KG1 (cell line): ENCODE results near the gene ADAM30.

ENCODE experiments used
- DNase-seq: peaks from one replicate; lab custom pipeline; 2025; lab: John Stamatoyannopoulos, UW

Gene ADAM30

DNA sequence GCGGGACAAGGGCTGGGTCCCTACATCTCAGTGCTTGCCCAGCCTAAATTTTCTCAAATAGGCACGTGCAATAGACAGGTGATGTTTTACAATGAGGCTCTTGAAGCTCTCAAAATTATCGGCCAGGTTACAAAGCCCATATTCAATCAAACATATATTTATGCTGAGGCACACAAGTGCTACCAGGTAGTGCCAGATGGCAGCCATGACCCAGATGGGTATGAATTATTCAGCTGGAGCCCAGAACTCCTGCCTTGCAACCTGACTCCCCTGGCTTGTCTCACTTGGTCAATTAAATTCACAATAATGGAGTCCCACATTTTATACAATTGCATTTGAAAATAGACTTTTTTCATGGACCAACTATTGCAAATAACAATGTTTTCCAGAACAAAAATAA lies 12.3 kb upstream of the ADAM30 start:
- DNase-seq, result no peak

DNA sequence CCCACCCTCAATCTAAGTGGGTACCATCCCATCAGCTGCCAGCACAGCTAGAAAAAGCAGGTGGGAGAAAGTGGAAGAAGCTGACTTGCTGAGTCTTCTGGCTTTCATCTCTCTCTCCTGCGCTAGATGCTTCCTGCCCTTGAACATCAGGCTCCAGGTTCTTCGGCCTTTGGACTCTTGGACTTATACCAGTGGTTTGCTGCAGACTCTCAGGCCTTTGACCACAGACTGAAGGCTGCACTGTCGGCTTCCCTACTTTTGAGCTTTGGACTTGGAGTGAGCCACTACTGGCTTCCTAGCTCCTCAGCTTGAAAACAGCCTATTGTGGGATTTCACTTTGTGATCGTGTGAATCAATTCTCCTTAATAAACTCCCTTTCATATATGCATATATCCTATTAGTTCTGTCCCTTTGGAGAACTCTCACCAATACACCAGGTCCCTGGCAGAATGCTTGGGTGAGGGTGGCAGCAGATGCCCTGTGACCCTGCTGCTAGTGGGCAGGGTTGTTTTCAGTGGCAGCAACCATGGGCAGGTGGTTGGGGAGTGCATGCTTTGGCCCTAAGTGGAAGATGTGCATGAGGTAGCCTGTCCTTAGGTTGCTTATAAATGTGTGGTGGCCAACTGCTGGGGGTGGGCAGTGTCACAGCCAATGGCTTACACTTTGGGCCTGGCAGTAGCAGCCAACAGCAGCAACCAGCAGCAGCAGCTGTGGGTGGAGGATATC lies 10.8 kb upstream of the ADAM30 start:
- DNase-seq, result no peak

GRCh38 chr1:119903443-119903835 lies 7.1 kb upstream of the ADAM30 start:
- DNase-seq, result no peak

DNA sequence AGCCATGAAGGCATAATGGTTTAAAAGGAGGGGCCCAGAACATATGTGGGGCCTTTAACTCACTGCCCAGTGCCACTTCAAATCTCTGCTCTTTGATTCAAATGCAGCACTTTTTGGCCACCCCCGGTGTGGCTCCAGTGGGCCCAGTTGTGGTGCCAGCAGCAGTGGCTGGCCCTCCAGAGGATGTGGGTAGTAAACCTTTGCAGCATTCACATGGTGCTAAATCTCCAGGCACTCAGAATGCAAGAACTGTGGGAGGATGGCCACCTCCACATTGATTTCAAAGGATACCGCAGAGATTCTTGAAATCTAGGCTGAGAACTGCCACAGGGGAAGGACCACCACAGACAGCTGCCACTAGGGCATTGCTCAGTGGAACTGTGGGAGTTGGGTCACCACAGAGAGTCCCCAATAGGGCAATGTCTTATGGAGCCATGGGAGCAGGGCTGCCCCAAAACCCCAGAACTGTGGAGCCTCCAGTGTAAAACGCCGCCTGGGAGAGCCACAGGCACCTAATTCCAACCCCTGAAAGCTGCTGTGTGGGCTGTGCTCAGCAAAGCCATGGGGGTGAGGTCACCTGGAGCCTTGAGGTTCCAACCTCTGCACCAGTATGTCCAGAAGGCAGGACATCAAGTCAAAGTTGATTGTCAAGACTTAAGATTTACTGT lies 6.6 kb upstream of the ADAM30 start:
- no peak for DNase-seq

DNA sequence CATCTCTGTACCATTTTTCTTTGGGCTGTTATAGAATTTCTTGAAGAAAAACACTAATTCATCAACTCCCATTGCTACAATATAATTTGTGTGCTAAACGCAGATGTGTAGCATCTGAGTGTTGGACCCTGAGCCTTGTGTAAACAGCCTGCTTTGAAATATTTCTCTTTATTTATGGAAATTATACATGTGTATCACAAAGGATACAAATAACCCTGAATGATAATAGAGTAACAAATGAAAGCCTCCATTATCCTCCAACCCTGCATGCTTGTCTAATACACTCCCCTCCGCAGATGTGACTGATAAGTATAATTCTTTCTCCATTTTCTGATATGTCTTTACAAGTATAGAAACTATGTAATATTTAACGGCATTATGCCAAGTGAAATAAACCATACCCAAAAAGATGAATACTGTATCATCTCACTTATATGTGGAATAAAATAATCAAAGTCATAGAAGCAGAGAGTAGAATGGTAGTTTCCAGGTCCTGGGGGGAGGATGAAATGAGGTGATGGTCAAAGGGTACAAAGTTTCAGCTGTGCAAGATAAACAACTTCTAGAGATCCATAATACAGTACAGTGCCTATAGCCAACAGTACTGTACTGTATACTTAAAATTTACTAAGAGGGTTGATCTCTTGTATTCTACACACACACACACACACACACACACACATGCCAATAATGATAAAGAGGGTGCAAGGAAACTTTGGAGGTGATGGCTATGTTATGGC lies 2.8 kb upstream of the ADAM30 start:
- DNase-seq, result no peak

DNA sequence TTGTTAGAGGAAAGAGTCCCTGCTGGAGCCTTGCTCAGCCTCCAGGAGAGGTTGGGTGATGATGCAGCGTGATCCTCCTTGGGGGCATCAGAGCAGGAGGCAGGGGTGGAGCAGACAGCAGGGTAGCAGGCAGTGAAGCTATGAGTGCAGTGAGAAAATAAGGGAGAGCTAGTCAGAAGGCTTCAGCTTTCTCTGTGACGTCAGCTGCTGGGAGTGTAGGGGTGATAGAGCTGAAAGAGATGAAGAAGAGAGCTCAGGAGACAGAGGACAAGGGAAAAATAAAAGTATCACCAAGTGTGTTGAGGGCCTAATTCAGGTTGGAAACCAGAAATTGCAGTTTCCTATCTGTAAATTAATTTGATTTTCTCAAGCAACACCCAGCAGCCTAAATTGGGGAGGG lies 2.2 kb upstream of the ADAM30 start:
- no peak for DNase-seq

- DNase-seq, result no peak
Measured at GRCh38 chr1:119895102-119895501, 1.2 kb downstream of the ADAM30 start.

- no peak for DNase-seq
Measured at GRCh38 chr1:119893827-119894700, 2.3 kb downstream of the ADAM30 start.

DNA sequence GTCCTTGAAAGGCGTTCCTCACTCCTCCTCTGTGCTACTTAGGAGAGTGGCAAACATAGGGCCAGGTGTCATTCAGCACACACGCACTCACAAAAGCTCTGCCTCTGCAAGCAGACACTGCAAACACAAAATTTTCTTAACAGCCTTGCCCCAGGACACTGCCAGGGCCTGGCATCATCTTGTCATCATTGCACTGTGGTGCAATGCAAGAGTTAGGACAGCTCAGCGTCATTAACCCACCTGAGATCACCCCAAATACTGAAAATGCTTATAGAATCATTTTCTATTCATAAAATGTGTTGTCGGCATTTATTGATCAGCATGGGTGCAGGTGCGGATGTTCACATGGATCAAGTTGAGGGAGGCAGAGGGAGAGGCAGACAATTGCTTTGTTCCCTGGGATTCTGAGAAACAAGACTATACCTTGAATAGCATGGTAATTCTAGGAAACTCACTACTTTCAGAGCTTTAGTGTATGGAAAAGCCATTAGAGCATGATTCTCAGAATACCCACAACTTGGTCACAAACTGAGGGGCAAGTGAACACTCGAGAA lies 3.0 kb downstream of the ADAM30 start:
- no peak for DNase-seq

DNA sequence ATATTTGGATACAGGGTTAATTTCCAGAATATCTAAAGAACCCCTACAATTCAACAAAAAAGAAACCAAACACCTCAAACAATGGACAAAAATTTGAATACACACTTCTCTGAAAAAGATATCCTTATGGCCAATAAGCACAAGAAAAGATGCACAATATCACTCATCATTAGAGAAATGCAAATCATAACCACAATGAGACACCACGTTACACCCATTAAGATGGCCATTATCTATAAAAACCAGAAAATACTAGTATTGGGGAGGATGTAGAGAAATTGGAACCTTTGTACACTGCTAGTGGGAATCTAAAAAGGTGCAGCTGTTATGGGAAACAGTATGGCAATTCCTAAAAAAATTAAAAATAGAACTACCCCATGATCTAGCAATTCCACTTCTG lies 4.9 kb downstream of the ADAM30 start:
- no peak for DNase-seq

- DNase-seq, result no peak
Measured at GRCh38 chr1:119888476-119888875, 7.8 kb downstream of the ADAM30 start.

DNA sequence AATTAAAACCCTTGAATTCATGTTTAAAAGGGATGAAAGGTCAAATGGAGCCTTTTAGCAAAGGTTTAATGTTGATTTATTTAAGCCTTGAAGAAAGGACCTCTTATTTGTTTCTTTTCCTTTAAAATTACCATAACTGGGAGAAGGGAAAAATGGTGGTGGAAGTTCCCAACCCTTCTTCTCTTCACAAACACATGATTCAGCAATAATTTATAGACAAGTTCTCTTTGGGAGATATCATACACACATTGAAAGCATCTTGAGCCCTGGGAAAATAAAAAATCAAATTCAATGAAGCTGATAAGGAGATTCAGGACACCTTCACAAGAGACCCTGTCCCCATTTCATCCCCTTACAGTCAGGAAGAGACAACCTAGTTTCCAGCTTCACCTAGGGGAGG lies 8.9 kb downstream of the ADAM30 start:
- no peak for DNase-seq

DNA sequence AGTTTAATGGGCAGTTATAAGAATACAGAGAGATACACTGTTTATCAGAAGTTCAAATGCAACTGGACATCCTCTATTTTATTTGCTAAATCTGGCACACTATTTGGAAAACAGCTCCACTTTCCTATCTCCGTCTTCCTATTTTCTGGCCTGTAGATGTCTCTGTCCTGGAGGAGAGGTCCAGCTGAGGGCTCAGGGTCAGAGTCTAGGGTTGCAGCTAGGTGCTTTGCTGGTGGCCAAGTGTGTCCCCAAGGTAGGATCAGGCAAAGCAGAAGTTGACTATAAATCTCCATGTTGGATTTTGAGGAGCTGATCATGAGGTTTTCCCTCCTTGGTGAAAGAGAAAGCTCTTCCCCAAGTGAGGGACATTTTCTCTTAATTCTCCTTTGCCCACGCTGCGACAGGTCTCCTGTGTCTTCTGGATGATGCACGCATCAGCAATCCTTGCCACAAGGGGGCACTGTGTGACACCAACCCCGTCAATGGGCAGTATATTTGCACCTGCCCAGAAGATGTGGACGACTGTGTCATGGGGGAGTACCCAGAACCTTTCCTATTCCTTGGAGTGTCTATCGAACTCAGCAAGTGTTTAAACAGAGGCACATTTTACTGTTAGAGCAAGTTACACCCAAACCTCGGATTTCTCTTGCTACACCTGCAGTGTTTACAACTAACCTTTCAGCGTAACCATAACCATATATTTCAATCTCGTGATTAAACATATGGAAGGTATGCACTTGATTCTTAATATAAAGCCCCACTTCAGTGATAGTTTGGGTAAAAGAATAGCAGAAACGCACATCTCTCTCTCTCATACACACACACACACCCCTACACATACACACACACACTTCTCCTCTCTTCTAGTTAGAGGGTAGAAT lies 10.2 kb downstream of the ADAM30 start:
- no peak for DNase-seq

GRCh38 chr1:119884711-119885110 lies 11.6 kb downstream of the ADAM30 start:
- no peak for DNase-seq

GRCh38 chr1:119883826-119884225 lies 12.5 kb downstream of the ADAM30 start:
- DNase-seq, result no peak

- DNase-seq, result no peak
Measured at GRCh38 chr1:119882132-119883049, 13.9 kb downstream of the ADAM30 start.

DNA sequence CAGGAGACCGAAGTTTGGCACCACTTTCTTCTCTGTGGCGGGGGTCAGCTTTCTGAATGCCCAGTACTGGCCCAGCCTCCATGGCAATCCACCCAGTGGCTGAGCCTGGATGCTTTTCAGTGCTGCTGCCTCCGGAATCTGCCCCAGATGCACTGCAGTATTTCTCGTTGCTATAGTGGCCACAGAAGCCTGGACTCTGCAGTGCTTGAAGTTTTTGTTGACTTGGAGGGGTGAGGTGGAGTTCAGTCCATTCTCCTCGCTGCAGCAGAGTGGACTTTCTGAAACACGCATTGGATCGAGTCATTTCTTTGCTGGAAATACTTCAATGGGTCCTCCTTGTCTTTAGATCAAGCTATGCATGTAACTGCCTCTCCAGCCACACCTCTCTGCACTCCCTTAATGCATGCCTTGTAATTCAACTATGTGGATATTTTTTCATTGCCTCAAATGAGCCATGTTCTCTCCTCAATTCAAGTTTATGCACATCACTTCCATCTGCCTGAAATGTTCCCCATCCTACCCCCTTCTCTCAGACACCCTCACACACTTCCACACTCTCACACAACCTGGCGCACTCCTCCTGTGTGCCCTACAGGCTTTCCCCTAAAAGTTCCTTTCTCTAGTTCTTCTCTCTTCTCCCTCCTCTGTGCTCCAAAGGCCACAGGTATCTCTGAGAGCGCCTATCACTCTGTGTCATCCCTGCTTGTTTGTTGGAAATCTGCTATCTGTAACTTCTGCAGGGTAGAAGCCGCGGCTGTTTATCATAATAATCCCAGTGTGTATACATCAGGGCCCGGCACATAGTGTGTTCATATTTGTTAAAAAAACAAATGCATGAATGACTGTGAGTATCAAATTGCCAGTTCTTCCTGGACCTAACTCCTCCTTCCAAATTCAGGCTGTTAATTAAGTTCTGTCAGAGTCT lies 16.5 kb downstream of the ADAM30 start:
- DNase-seq, result no peak

- no peak for DNase-seq
Measured at GRCh38 chr1:119878171-119878570, 18.1 kb downstream of the ADAM30 start.

DNA sequence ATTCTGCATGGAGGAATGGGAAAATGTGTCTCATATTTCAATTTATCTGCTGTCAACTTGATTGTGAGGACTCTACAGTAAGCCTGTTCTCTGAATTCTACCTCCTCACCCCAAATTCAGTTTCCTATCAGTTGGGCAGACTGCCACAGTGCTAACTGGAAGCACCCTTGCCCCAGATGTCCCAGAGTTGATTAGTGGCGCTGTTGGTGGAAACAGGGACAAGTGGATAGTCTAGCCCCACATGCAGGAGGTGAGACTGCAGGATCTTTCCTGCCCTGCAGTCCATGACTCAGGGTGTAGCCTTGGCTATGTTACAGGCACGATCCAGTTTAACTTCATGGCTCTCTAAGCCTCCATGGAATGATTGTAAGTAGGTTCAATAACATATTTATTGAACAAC lies 22.1 kb downstream of the ADAM30 start:
- no peak for DNase-seq
